Stomach smooth muscle (tissue), 2 donors: ENCODE data around the gene CBLB.

Source experiments
- H3K27ac ChIP-seq: one replicate; pipeline ENCODE4 v1.7.0; 2013; ENCODE audit warnings: mild to moderate bottlenecking, low read length, inconsistent platforms
- H3K27me3 ChIP-seq, 2 donors: one replicate each; pipeline ENCODE4 v1.7.0; 2013; ENCODE audit warnings: low read length in 2 of 2; ENCODE audit not compliant: insufficient read depth in 2 of 2, control insufficient read depth in 1 of 2
- H3K36me3 ChIP-seq, 2 donors: one replicate each; pipeline ENCODE4 v1.7.0; 2013; ENCODE audit warnings: low read length in 2 of 2; ENCODE audit not compliant: control insufficient read depth in 2 of 2, insufficient read depth in 2 of 2
- H3K4me1 ChIP-seq: one replicate; pipeline ENCODE4 v1.7.0; 2013; ENCODE audit warnings: low read length; ENCODE audit not compliant: control insufficient read depth, insufficient read depth
- H3K4me3 ChIP-seq, 2 donors: one replicate each; pipeline ENCODE4 v1.7.0; 2013; ENCODE audit warnings: low read length in 2 of 2
- H3K9ac ChIP-seq, 2 donors: one replicate each; pipeline ENCODE4 v1.7.0; 2013; ENCODE audit warnings: low read length in 2 of 2, mild to moderate bottlenecking in 1 of 2
- H3K9me3 ChIP-seq, 2 donors: one replicate each; pipeline ENCODE4 v1.7.0; 2013; ENCODE audit warnings: low read length in 2 of 2; ENCODE audit not compliant: control insufficient read depth in 2 of 2
- donor health status: healthy.
- donor health status: Pancreatic carcinoma.

CBLB gene

GRCh38 chr3:105868742-105869530 is at the start of gene CBLB:
TSS of gene CBLB (minus strand) at chr3:105869012. CDS start at chr3:105867577, 1,435 bp downstream.
- H3K4me3 ChIP-seq: peak within 1 kb of the TSS; percentile 92 to 93
- no peaks in the 10 kb centered on the region for H3K27me3 ChIP-seq
- H3K9me3 ChIP-seq: no peaks in the 10 kb centered on the region
- H3K36me3 ChIP-seq: no peaks in the 10 kb centered on the region
- peaks cover 3% of the 10 kb centered on the region for H3K4me1 ChIP-seq
- peak within 1 kb of the TSS; percentile 82 for H3K27ac ChIP-seq
- peak within 1 kb of the TSS; percentile 81 to 88 for H3K9ac ChIP-seq

- H3K9me3 ChIP-seq: no peaks in the 10 kb centered on the region
- H3K27me3 ChIP-seq: no peaks in the 10 kb centered on the region
- no peak overlapping the region for H3K9ac ChIP-seq
- H3K27ac ChIP-seq: no peak overlapping the region
- H3K4me1 ChIP-seq: no peaks in the 10 kb centered on the region
- no peaks in the 10 kb centered on the region for H3K36me3 ChIP-seq
- H3K4me3 ChIP-seq: no peak overlapping the region
These were observed 48.0 kb upstream of the CBLB start for GRCh38 chr3:105916767-105917166.

GRCh38 chr3:105915524-105915923 is 46.7 kb upstream of the CBLB start:
- H3K4me1 ChIP-seq: no peaks in the 10 kb centered on the region
- no peak overlapping the region for H3K9ac ChIP-seq
- no peak overlapping the region for H3K4me3 ChIP-seq
- no peaks in the 10 kb centered on the region for H3K9me3 ChIP-seq
- no peaks in the 10 kb centered on the region for H3K27me3 ChIP-seq
- H3K27ac ChIP-seq: no peak overlapping the region
- H3K36me3 ChIP-seq: no peaks in the 10 kb centered on the region

- Histone ChIP-seq H3K9ac (no peak overlapping the region), H3K9me3 (no peaks in the 10 kb centered on the region), H3K27ac (no peak overlapping the region), H3K4me3 (no peak overlapping the region), H3K27me3 (no peaks in the 10 kb centered on the region), H3K4me1 (no peaks in the 10 kb centered on the region), H3K36me3 (no peaks in the 10 kb centered on the region)
These were observed 44.8 kb upstream of the CBLB start for GRCh38 chr3:105913616-105914015.

GRCh38 chr3:105912891-105913290 is 44.1 kb upstream of the CBLB start:
- H3K4me3 ChIP-seq: no peak overlapping the region
- H3K36me3 ChIP-seq: no peaks in the 10 kb centered on the region
- no peak overlapping the region for H3K9ac ChIP-seq
- H3K9me3 ChIP-seq: no peaks in the 10 kb centered on the region
- no peaks in the 10 kb centered on the region for H3K4me1 ChIP-seq
- H3K27me3 ChIP-seq: no peaks in the 10 kb centered on the region
- no peak overlapping the region for H3K27ac ChIP-seq

- no peak overlapping the region for H3K9ac ChIP-seq
- no peak overlapping the region for H3K4me3 ChIP-seq
- H3K27me3 ChIP-seq: no peaks in the 10 kb centered on the region
- H3K36me3 ChIP-seq: no peaks in the 10 kb centered on the region
- H3K9me3 ChIP-seq: no peaks in the 10 kb centered on the region
- H3K27ac ChIP-seq: no peak overlapping the region
- H3K4me1 ChIP-seq: no peaks in the 10 kb centered on the region
These were observed 42.7 kb upstream of the CBLB start for GRCh38 chr3:105911496-105911895.

GRCh38 chr3:105907777-105908176 is 39.0 kb upstream of the CBLB start:
- H3K9ac ChIP-seq: no peak overlapping the region

GRCh38 chr3:105906836-105907235 is 38.0 kb upstream of the CBLB start:
- H3K4me1 ChIP-seq: no peaks in the 10 kb centered on the region
- no peak overlapping the region for H3K9ac ChIP-seq
- no peak overlapping the region for H3K27ac ChIP-seq
- no peak overlapping the region for H3K4me3 ChIP-seq
- no peaks in the 10 kb centered on the region for H3K36me3 ChIP-seq
- H3K9me3 ChIP-seq: no peaks in the 10 kb centered on the region
- no peaks in the 10 kb centered on the region for H3K27me3 ChIP-seq

More at GRCh38 chr3:105907777-105908176, 39.0 kb upstream of the CBLB start:
- H3K4me1 ChIP-seq: no peaks in the 10 kb centered on the region
- no peaks in the 10 kb centered on the region for H3K9me3 ChIP-seq
- no peaks in the 10 kb centered on the region for H3K27me3 ChIP-seq
- no peak overlapping the region for H3K27ac ChIP-seq
- no peak overlapping the region for H3K4me3 ChIP-seq
- no peaks in the 10 kb centered on the region for H3K36me3 ChIP-seq

GRCh38 chr3:105906345-105906744 is 37.5 kb upstream of the CBLB start:
- Histone ChIP-seq H3K27ac (no peak overlapping the region), H3K4me3 (no peak overlapping the region), H3K4me1 (no peaks in the 10 kb centered on the region), H3K9ac (no peak overlapping the region), H3K9me3 (no peaks in the 10 kb centered on the region), H3K36me3 (no peaks in the 10 kb centered on the region), H3K27me3 (no peaks in the 10 kb centered on the region)

- Histone ChIP-seq H3K4me1 (no peaks in the 10 kb centered on the region), H3K9me3 (no peaks in the 10 kb centered on the region), H3K27me3 (no peaks in the 10 kb centered on the region), H3K4me3 (no peak overlapping the region), H3K36me3 (no peaks in the 10 kb centered on the region), H3K27ac (no peak overlapping the region), H3K9ac (no peak overlapping the region)
These were observed 36.5 kb upstream of the CBLB start for GRCh38 chr3:105905328-105905727.

- H3K4me3 ChIP-seq: no peak overlapping the region
- no peaks in the 10 kb centered on the region for H3K4me1 ChIP-seq
- H3K27me3 ChIP-seq: no peaks in the 10 kb centered on the region
- no peaks in the 10 kb centered on the region for H3K36me3 ChIP-seq
- H3K9ac ChIP-seq: no peak overlapping the region
- no peak overlapping the region for H3K27ac ChIP-seq
- H3K9me3 ChIP-seq: no peaks in the 10 kb centered on the region
These were observed 36.0 kb upstream of the CBLB start for GRCh38 chr3:105904678-105905284.
